Urothelium cell line (cell line): ENCODE results near the gene TRIM68.

Source experiments
- DNase-seq: peaks from one replicate; pipeline ENCODE4 v3.0.0; 2011; ENCODE audit warnings: low spot score, mixed read lengths
- FAIRE-seq: peaks from 2 replicates; lab custom pipeline; 2011; peaks lifted over from hg19 to GRCh38; lab: Jason Lieb, UNC

TRIM68 gene

GRCh38 chr11:4606231-4607015 lies 1.6 kb downstream of the TRIM68 start:
- FAIRE-seq, result no peak
- DNase-seq, result no peak

GRCh38 chr11:4605057-4605456 lies 3.0 kb downstream of the TRIM68 start:
- FAIRE-seq (no peak), DNase-seq (no peak)

- FAIRE-seq, result no peak
Observed at GRCh38 chr11:4593739-4594138, 14.3 kb downstream of the TRIM68 start, which contains the start of gene OR52I1. Gene OR52I1, plus strand, starts transcription at chr11:4594039. Its CDS starts 0 bp downstream, at chr11:4594039.

GRCh38 chr11:4589017-4589416 lies 19.0 kb downstream of the TRIM68 start:
- FAIRE-seq (no peak), DNase-seq (no peak)

More at GRCh38 chr11:4593739-4594138, 14.3 kb downstream of the TRIM68 start, which contains the start of gene OR52I1:
- no peak for DNase-seq

GRCh38 chr11:4581443-4581842 lies 26.6 kb downstream of the TRIM68 start, which contains the start of gene OR52I2:
Gene OR52I2, plus strand, starts transcription at chr11:4581743.
- no peak for FAIRE-seq
- no peak for DNase-seq

GRCh38 chr11:4580124-4580523 lies 27.9 kb downstream of the TRIM68 start:
- DNase-seq, result no peak
- FAIRE-seq, result no peak

- DNase-seq, result no peak
- no peak for FAIRE-seq
Observed at GRCh38 chr11:4578624-4579023, 29.4 kb downstream of the TRIM68 start.

GRCh38 chr11:4577761-4578160 lies 30.3 kb downstream of the TRIM68 start:
- no peak for DNase-seq
- FAIRE-seq, result no peak

GRCh38 chr11:4576880-4577279 lies 31.2 kb downstream of the TRIM68 start:
- FAIRE-seq, result no peak
- DNase-seq, result no peak

- DNase-seq (no peak), FAIRE-seq (no peak)
Observed at GRCh38 chr11:4569075-4569474, 39.0 kb downstream of the TRIM68 start.

- DNase-seq, result no peak
- FAIRE-seq, result no peak
Observed at GRCh38 chr11:4565371-4565770, 42.7 kb downstream of the TRIM68 start.

- DNase-seq (no peak), FAIRE-seq (no peak)
Observed at GRCh38 chr11:4560467-4560866, 47.6 kb downstream of the TRIM68 start.

GRCh38 chr11:4559527-4560440 lies 48.2 kb downstream of the TRIM68 start:
- FAIRE-seq (no peak), DNase-seq (no peak)

GRCh38 chr11:4551346-4551979 lies 56.6 kb downstream of the TRIM68 start:
- DNase-seq (no peak), FAIRE-seq (no peak)
